Stomach (tissue), 4 donors: Measurements from ENCODE around the gene LRRFIP1.

ENCODE experiments used
- POLR2AphosphoS5 ChIP-seq, 3 donors: sonication (generic); formaldehyde crosslinking; IDR thresholded peaks; one replicate each; pipeline ENCODE4 v1.6.1; 2016; ENCODE audit warnings: antibody characterized with exemption in 3 of 3
- TF ChIP-seq, protein P1 (sequence below), 7 experiments: fragments of 450-650 bp in 4 of 7; fragments of 200-600 bp in 3 of 7; sonication (generic) in 3 of 7; IDR thresholded peaks; one replicate each; pipeline ENCODE4 v1.5.1; 2016 to 2019; ENCODE audit warnings: antibody characterized with exemption in 7 of 7, control low read depth in 2 of 7, mild to moderate bottlenecking in 1 of 7

GRCh38 chr2:237613679-237614078 lies 13.7 kb upstream of the LRRFIP1 start:
- TF ChIP-seq, protein P1, sequence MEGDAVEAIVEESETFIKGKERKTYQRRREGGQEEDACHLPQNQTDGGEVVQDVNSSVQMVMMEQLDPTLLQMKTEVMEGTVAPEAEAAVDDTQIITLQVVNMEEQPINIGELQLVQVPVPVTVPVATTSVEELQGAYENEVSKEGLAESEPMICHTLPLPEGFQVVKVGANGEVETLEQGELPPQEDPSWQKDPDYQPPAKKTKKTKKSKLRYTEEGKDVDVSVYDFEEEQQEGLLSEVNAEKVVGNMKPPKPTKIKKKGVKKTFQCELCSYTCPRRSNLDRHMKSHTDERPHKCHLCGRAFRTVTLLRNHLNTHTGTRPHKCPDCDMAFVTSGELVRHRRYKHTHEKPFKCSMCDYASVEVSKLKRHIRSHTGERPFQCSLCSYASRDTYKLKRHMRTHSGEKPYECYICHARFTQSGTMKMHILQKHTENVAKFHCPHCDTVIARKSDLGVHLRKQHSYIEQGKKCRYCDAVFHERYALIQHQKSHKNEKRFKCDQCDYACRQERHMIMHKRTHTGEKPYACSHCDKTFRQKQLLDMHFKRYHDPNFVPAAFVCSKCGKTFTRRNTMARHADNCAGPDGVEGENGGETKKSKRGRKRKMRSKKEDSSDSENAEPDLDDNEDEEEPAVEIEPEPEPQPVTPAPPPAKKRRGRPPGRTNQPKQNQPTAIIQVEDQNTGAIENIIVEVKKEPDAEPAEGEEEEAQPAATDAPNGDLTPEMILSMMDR (IDR thresholded peaks at IDR 0.05) = no peak
- no peak for TF ChIP-seq POLR2AphosphoS5 (IDR thresholded peaks at IDR 0.05)
